Liver (tissue), 9 donors: Measurements from ENCODE around the gene SARDH. TPM values are rescaled to one million over a fixed set of nuclear protein-coding genes. Genes with fewer than 3 reads are reported as not detected.

ENCODE experiments used
- DNase-seq: peaks from one replicate; pipeline ENCODE4 v3.0.0-alpha.2; 2017; ENCODE audit warnings: low spot score
- H3K27ac ChIP-seq, 2 donors: one replicate each; pipeline ENCODE4 v1.7.0; 2013; ENCODE audit warnings: inconsistent platforms in 2 of 2, low read length in 2 of 2, control low read depth in 1 of 2, low read depth in 1 of 2, mild to moderate bottlenecking in 1 of 2
- H3K27me3 ChIP-seq, 4 donors: one replicate each; pipeline versions ENCODE4 v1.6.1 to v1.7.0; 2013; ENCODE audit warnings: low read length in 3 of 4, inconsistent platforms in 1 of 4, mild to moderate bottlenecking in 1 of 4, moderate library complexity in 1 of 4; ENCODE audit not compliant: control insufficient read depth in 4 of 4, insufficient read depth in 4 of 4
- H3K36me3 ChIP-seq, 4 donors: one replicate each; pipeline versions ENCODE4 v1.6.1 to v1.7.0; 2013; ENCODE audit warnings: low read length in 3 of 4, mild to moderate bottlenecking in 3 of 4, low read depth in 1 of 4, moderate library complexity in 1 of 4; ENCODE audit not compliant: control insufficient read depth in 4 of 4, insufficient read depth in 3 of 4
- H3K4me1 ChIP-seq, 4 donors: one replicate each; pipeline versions ENCODE4 v1.6.1 to v1.7.0; 2013; ENCODE audit warnings: low read length in 3 of 4, mild to moderate bottlenecking in 3 of 4, moderate library complexity in 1 of 4; ENCODE audit not compliant: control insufficient read depth in 4 of 4, insufficient read depth in 4 of 4
- H3K4me3 ChIP-seq, 3 donors: one replicate each; pipeline versions ENCODE4 v1.6.1 to v1.7.0; 2013; ENCODE audit warnings: low read length in 3 of 3, control low read depth in 1 of 3, low read depth in 1 of 3, mild to moderate bottlenecking in 1 of 3
- H3K9ac ChIP-seq, 2 donors: one replicate each; pipeline ENCODE4 v1.7.0; 2013; ENCODE audit warnings: low read length in 2 of 2, mild to moderate bottlenecking in 2 of 2, moderate library complexity in 2 of 2, control low read depth in 1 of 2, low read depth in 1 of 2
- H3K9me3 ChIP-seq, 4 donors: one replicate each; pipeline versions ENCODE4 v1.6.1 to v1.7.0; 2013; ENCODE audit warnings: low read length in 3 of 4; ENCODE audit not compliant: control insufficient read depth in 4 of 4
- ATF3 ChIP-seq: IDR thresholded peaks from 2 replicates; pipeline ENCODE4 v1.6.1; 2016; ENCODE audit warnings: antibody characterized with exemption
- EGR1 ChIP-seq, 2 donors: IDR thresholded peaks; 2 replicates each; pipeline ENCODE4 v1.6.1; 2016 to 2018; ENCODE audit warnings: antibody characterized with exemption in 2 of 2, low read depth in 2 of 2
- FOXA1 ChIP-seq: IDR thresholded peaks from 2 replicates; pipeline ENCODE4 v1.6.1; 2016; ENCODE audit warnings: antibody characterized with exemption
- FOXA2 ChIP-seq: IDR thresholded peaks from 2 replicates; pipeline ENCODE4 v1.6.1; 2016; ENCODE audit warnings: antibody characterized with exemption
- GABPA ChIP-seq, 2 donors: IDR thresholded peaks in 1 of 2; conservative IDR thresholded peaks in 1 of 2; 2 replicates each; pipeline ENCODE4 v1.6.1; 2016; ENCODE audit warnings: antibody characterized with exemption in 2 of 2, mild to moderate bottlenecking in 1 of 2, moderate library complexity in 1 of 2
- HNF4A ChIP-seq, 2 donors: conservative IDR thresholded peaks; 2 replicates each; pipeline ENCODE4 v1.6.1; 2016; ENCODE audit warnings: antibody characterized with exemption in 2 of 2, mild to moderate bottlenecking in 2 of 2
- JUND ChIP-seq, 2 donors: IDR thresholded peaks; 2 replicates each; pipeline ENCODE4 v1.6.1; 2016; ENCODE audit warnings: antibody characterized with exemption in 2 of 2
- MAX ChIP-seq: IDR thresholded peaks from 2 replicates; pipeline ENCODE4 v1.6.1; 2016; ENCODE audit warnings: antibody characterized with exemption
- NR2F2 ChIP-seq: IDR thresholded peaks from 2 replicates; pipeline ENCODE4 v1.6.1; 2016; ENCODE audit warnings: antibody characterized with exemption
- RAD21 ChIP-seq, 2 donors: IDR thresholded peaks; 2 replicates each; pipeline ENCODE4 v1.6.1; 2016; ENCODE audit warnings: antibody characterized with exemption in 2 of 2, mild to moderate bottlenecking in 2 of 2
- RXRA ChIP-seq, 2 donors: IDR thresholded peaks; 2 replicates each; pipeline ENCODE4 v1.6.1; 2017 to 2018; ENCODE audit warnings: antibody characterized with exemption in 2 of 2, mild to moderate bottlenecking in 1 of 2
- SP1 ChIP-seq: IDR thresholded peaks from 2 replicates; pipeline ENCODE4 v1.6.1; 2018; ENCODE audit warnings: antibody characterized with exemption, mild to moderate bottlenecking
- TAF1 ChIP-seq: conservative IDR thresholded peaks from 2 replicates; pipeline ENCODE4 v1.6.1; 2016; ENCODE audit warnings: antibody characterized with exemption, mild to moderate bottlenecking
- YY1 ChIP-seq: IDR thresholded peaks from 2 replicates; pipeline ENCODE4 v1.6.1; 2016; ENCODE audit warnings: antibody characterized with exemption, mild to moderate bottlenecking
- ZBTB33 ChIP-seq: IDR thresholded peaks from 2 replicates; pipeline ENCODE4 v1.6.1; 2016; ENCODE audit warnings: antibody characterized with exemption
- WGBS: extraction: QIAGEN DNeasy Blood & Tissue Kit; methylation state at CpG from one replicate; pipeline ENCODE4 v1.1.7; 2013; 5-methylcytosine and 5-hydroxymethylcytosine counted together
- polyA plus RNA-seq, 2 donors: library from polyadenylated mRNA; stranded (reverse) in 1 of 2; unstranded in 1 of 2; fragments of 200-250 nt in 1 of 2; fragments of >200 nt in 1 of 2; fragmentation: Nextera tagmentation in 1 of 2; extraction: Ambion mirVana in 1 of 2; gene quantifications; one replicate each; pipeline versions ENCODE4 v1.2.1 to v1.2.3, GENCODE V29; 2013 to 2015
- total RNA-seq, 2 donors: library from RNA; depleted of rRNA; stranded (reverse); fragments of >200 nt; gene quantifications; one replicate each; pipeline ENCODE4 v1.2.3, GENCODE V29; 2014
- donor health status: healthy.
- donor health status: healthy.
- donor health status: healthy.
- donor health status: healthy.
- donor health status: healthy.

The SARDH gene
- total and polyA plus RNA-seq, 4 donors = 53.7 to 291 (median 63.4) TPM

GRCh38 chr9:133691191-133691590 is 47.0 kb downstream of the SARDH start:
- H3K4me1 ChIP-seq = peaks cover 0 to 3% (median 0%) of the 10 kb centered on the region in 4 donors
- no peak overlapping the region for H3K9ac ChIP-seq
- H3K27me3 ChIP-seq = no peaks in the 10 kb centered on the region
- peaks cover 9 to 62% (median 23%) of the 10 kb centered on the region in 4 donors for H3K36me3 ChIP-seq
- TF ChIP-seq YY1 = no peak
- peak in 1 of 2 donors; percentile 43 for TF ChIP-seq RXRA (IDR thresholded peaks at IDR 0.05)
- TF ChIP-seq ATF3 = no peak
- TF ChIP-seq FOXA2 = no peak
- TF ChIP-seq RAD21 (IDR thresholded peaks at IDR 0.05) = no peak
- TF ChIP-seq FOXA1 = no peak
- peak in 1 of 2 donors; percentile 42 for TF ChIP-seq HNF4A (conservative IDR thresholded peaks at IDR 0.05)
- no peak for TF ChIP-seq ZBTB33
- no peak for TF ChIP-seq NR2F2
- no peaks in the 10 kb centered on the region for H3K9me3 ChIP-seq
- no peak overlapping the region for H3K4me3 ChIP-seq
- 45% methylated on average over 4 of the region's 4 CpGs for WGBS
- no peak for DNase-seq
- no peak overlapping the region for H3K27ac ChIP-seq

- Histone ChIP-seq H3K36me3 (peaks cover 6 to 69% (median 21%) of the 10 kb centered on the region in 4 donors), H3K27me3 (no peaks in the 10 kb centered on the region), H3K9me3 (no peaks in the 10 kb centered on the region), H3K4me3 (no peak overlapping the region), H3K27ac (no peak overlapping the region), H3K4me1 (peaks cover 0 to 3% (median 0%) of the 10 kb centered on the region in 4 donors), H3K9ac (no peak overlapping the region)
- TF ChIP-seq HNF4A (conservative IDR thresholded peaks at IDR 0.05) (no peak), ATF3 (no peak), SP1 (no peak), GABPA (IDR thresholded peaks at IDR 0.05 in 1 of 2, conservative IDR thresholded peaks at IDR 0.05 in 1 of 2) (no peak), JUND (IDR thresholded peaks at IDR 0.05) (no peak), MAX (no peak), FOXA2 (no peak), TAF1 (no peak), EGR1 (IDR thresholded peaks at IDR 0.05; ENCODE audit: low read depth in 2 of 2) (no peak), YY1 (no peak), FOXA1 (no peak)
- no peak for DNase-seq
- 92% methylated on average over 11 of the region's 11 CpGs for WGBS
Measured at GRCh38 chr9:133690081-133690561, 48.0 kb downstream of the SARDH start.

GRCh38 chr9:133689151-133689763 is 48.9 kb downstream of the SARDH start:
- no peak overlapping the region for H3K9ac ChIP-seq
- no peak overlapping the region for H3K4me3 ChIP-seq
- 85% methylated on average over 10 of the region's 10 CpGs for whole genome bisulfite sequencing
- no peaks in the 10 kb centered on the region for H3K27me3 ChIP-seq
- H3K27ac ChIP-seq = no peak overlapping the region
- peaks cover 8 to 69% (median 18%) of the 10 kb centered on the region in 4 donors for H3K36me3 ChIP-seq
- peaks cover 0 to 3% (median 0%) of the 10 kb centered on the region in 4 donors for H3K4me1 ChIP-seq
- no peak for DNase-seq
- no peak for TF ChIP-seq SP1
- no peak for TF ChIP-seq HNF4A (conservative IDR thresholded peaks at IDR 0.05)
- TF ChIP-seq GABPA (IDR thresholded peaks at IDR 0.05 in 1 of 2, conservative IDR thresholded peaks at IDR 0.05 in 1 of 2) = no peak
- no peak for TF ChIP-seq JUND (IDR thresholded peaks at IDR 0.05)
- no peaks in the 10 kb centered on the region for H3K9me3 ChIP-seq
